ENCODE results near the gene CRTAC1.

DNA sequence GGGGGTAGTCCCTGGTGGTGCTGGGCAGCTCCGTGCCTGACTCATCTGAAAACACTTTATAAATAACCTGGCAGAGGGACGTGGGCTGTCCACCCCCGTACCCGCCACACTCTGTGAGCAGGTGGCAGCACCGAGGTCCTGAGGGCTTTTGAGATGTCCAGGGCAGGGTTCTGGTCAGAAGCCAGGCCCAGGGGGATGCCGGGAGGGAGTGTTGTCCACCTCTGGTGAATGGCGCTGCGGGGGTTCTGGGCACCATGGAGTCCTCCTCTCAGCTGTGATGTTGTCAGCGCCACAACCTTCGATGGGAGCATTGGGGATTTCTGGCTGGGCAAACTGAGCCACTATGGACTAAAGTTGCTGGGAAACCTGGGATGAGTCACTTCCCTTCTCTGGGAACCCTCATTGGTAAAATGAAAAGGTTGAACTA lies 208.1 kb downstream of the CRTAC1 start:
- TF ChIP-seq, protein P1, sequence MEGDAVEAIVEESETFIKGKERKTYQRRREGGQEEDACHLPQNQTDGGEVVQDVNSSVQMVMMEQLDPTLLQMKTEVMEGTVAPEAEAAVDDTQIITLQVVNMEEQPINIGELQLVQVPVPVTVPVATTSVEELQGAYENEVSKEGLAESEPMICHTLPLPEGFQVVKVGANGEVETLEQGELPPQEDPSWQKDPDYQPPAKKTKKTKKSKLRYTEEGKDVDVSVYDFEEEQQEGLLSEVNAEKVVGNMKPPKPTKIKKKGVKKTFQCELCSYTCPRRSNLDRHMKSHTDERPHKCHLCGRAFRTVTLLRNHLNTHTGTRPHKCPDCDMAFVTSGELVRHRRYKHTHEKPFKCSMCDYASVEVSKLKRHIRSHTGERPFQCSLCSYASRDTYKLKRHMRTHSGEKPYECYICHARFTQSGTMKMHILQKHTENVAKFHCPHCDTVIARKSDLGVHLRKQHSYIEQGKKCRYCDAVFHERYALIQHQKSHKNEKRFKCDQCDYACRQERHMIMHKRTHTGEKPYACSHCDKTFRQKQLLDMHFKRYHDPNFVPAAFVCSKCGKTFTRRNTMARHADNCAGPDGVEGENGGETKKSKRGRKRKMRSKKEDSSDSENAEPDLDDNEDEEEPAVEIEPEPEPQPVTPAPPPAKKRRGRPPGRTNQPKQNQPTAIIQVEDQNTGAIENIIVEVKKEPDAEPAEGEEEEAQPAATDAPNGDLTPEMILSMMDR (IDR thresholded peaks at IDR 0.05) = no peak
- no peak for TF ChIP-seq EP300 (IDR thresholded peaks at IDR 0.05; ENCODE audit: low read depth)

All from transverse colon (tissue), 3 donors.